ENCODE results near the gene ITGBL1. TPM values are rescaled to one million over a fixed set of nuclear protein-coding genes. Genes with fewer than 3 reads are reported as not detected.

ITGBL1 gene
- total and polyA plus RNA-seq, 2 of the 13 experiments (the other 11 are each of a cell fraction or from before 2014, with no cell fraction given) = 0.02 TPM; not detected in 1

DNA sequence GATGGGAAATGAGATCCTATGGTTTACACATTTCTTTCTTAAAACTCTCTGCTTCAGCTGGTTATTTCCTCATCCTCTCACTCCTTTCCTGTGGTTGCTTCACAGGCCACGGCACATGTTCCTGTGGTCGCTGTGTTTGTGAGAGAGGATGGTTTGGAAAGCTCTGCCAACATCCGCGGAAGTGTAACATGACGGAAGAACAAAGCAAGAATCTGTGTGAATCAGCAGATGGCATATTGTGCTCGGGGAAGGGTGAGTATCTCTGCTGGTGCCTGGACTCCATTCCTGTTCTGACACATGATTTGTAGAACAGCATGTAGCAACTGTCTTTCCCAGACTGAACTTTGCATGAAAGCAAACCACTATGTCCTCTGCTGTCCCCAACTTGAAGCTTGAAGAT lies 254.2 kb downstream of the ITGBL1 start (continued):
- TF ChIP-seq FOSL2 (CRISPR knock-in tag; IDR thresholded peaks at IDR 0.05) (peak; percentile 71), MED1 (CRISPR knock-in tag; IDR thresholded peaks at IDR 0.05) (no peak), BHLHE40 (IDR thresholded peaks at IDR 0.05; ENCODE audit: low read length) (peak; percentile 75), ATAD3A (CRISPR knock-in tag; IDR thresholded peaks at IDR 0.05) (no peak)
- TF ChIP-seq, protein P1, sequence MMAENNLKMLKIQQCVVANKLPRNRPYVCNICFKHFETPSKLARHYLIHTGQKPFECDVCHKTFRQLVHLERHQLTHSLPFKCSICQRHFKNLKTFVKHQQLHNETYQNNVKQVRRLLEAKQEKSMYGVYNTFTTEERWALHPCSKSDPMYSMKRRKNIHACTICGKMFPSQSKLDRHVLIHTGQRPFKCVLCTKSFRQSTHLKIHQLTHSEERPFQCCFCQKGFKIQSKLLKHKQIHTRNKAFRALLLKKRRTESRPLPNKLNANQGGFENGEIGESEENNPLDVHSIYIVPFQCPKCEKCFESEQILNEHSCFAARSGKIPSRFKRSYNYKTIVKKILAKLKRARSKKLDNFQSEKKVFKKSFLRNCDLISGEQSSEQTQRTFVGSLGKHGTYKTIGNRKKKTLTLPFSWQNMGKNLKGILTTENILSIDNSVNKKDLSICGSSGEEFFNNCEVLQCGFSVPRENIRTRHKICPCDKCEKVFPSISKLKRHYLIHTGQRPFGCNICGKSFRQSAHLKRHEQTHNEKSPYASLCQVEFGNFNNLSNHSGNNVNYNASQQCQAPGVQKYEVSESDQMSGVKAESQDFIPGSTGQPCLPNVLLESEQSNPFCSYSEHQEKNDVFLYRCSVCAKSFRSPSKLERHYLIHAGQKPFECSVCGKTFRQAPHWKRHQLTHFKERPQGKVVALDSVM (CRISPR knock-in tag; IDR thresholded peaks at IDR 0.05) = no peak
- TF ChIP-seq, protein P2, sequence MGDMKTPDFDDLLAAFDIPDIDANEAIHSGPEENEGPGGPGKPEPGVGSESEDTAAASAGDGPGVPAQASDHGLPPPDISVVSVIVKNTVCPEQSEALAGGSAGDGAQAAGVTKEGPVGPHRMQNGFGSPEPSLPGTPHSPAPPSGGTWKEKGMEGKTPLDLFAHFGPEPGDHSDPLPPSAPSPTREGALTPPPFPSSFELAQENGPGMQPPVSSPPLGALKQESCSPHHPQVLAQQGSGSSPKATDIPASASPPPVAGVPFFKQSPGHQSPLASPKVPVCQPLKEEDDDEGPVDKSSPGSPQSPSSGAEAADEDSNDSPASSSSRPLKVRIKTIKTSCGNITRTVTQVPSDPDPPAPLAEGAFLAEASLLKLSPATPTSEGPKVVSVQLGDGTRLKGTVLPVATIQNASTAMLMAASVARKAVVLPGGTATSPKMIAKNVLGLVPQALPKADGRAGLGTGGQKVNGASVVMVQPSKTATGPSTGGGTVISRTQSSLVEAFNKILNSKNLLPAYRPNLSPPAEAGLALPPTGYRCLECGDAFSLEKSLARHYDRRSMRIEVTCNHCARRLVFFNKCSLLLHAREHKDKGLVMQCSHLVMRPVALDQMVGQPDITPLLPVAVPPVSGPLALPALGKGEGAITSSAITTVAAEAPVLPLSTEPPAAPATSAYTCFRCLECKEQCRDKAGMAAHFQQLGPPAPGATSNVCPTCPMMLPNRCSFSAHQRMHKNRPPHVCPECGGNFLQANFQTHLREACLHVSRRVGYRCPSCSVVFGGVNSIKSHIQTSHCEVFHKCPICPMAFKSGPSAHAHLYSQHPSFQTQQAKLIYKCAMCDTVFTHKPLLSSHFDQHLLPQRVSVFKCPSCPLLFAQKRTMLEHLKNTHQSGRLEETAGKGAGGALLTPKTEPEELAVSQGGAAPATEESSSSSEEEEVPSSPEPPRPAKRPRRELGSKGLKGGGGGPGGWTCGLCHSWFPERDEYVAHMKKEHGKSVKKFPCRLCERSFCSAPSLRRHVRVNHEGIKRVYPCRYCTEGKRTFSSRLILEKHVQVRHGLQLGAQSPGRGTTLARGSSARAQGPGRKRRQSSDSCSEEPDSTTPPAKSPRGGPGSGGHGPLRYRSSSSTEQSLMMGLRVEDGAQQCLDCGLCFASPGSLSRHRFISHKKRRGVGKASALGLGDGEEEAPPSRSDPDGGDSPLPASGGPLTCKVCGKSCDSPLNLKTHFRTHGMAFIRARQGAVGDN (CRISPR knock-in tag; IDR thresholded peaks at IDR 0.05) = no peak

DNA sequence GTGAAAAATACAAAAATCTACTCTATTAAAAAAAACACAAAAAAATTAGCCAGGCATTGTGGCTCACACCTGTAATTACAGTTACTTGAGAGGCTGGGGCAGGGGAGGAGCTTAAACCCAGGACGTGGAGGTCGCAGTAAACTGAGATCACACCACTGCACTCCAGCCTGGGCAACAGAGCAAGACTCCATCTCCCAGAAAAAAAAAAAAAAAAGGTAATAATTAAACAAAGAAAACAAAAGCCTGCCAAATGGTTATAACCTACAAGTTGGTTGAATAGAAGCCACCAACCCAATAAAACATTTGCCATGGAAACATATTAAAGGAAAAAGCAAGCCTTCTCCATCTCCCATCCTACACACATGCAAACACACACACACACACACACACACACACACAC lies 255.2 kb downstream of the ITGBL1 start:
- Histone ChIP-seq H3K4me2 (ENCODE audit: low read depth, low read length) (no peak overlapping the region), H3K27ac (ENCODE audit: extremely low read length, insufficient read depth, low read length) (no peak overlapping the region), H3K9me3 (ENCODE audit: low read length) (no peaks in the 10 kb centered on the region), H3K36me3 (replicated peaks in 1 of 2; ENCODE audit: control insufficient read depth in 1 of 2, insufficient read depth in 2 of 2, low read length in 2 of 2) (no peaks in the 10 kb centered on the region), H3K27me3 (ENCODE audit: control insufficient read depth in 1 of 2, insufficient read depth in 2 of 2, low read length in 2 of 2) (no peaks in the 10 kb centered on the region), H4K20me1 (ENCODE audit: insufficient read depth, low read length) (no peaks in the 10 kb centered on the region), H3K4me3 (replicated peaks in 1 of 3; ENCODE audit: insufficient read depth in 1 of 3, low read depth in 2 of 3, low read length in 3 of 3) (no peak overlapping the region), H2AFZ (ENCODE audit: low read length) (no peak overlapping the region), H3K4me1 (ENCODE audit: insufficient read depth, low read length) (peaks cover 11% of the 10 kb centered on the region), H3K79me2 (ENCODE audit: insufficient read depth, low read length) (no peaks in the 10 kb centered on the region), H3K9ac (ENCODE audit: insufficient read depth, low read depth, low read length) (no peak overlapping the region)
- in situ Hi-C loops (cut with HindIII; ENCODE audit: extremely low pct_ligation_motif_present, low pct_unique_long_range_greater_than_20kb) (no loop called here), intact Hi-C loops (cut with micrococcal nuclease; ENCODE audit: unreplicated experiment) (no loop called here)
- ChIA-PET POLR2A (no interaction called here), CTCF (ENCODE audit: low intra/inter-chr PET ratio, low total read pairs) (no interaction called here)
- 4% methylated on average over 2 of the region's 2 CpGs for WGBS (ENCODE audit: low lambda C conversion rate)
- TF ChIP-seq EED (CRISPR knock-in tag; IDR thresholded peaks at IDR 0.05) = no peak
- no peak for TF ChIP-seq ZNF350 (CRISPR knock-in tag; IDR thresholded peaks at IDR 0.05; ENCODE audit: borderline replicate concordance, low read depth)
- TF ChIP-seq, protein P3, sequence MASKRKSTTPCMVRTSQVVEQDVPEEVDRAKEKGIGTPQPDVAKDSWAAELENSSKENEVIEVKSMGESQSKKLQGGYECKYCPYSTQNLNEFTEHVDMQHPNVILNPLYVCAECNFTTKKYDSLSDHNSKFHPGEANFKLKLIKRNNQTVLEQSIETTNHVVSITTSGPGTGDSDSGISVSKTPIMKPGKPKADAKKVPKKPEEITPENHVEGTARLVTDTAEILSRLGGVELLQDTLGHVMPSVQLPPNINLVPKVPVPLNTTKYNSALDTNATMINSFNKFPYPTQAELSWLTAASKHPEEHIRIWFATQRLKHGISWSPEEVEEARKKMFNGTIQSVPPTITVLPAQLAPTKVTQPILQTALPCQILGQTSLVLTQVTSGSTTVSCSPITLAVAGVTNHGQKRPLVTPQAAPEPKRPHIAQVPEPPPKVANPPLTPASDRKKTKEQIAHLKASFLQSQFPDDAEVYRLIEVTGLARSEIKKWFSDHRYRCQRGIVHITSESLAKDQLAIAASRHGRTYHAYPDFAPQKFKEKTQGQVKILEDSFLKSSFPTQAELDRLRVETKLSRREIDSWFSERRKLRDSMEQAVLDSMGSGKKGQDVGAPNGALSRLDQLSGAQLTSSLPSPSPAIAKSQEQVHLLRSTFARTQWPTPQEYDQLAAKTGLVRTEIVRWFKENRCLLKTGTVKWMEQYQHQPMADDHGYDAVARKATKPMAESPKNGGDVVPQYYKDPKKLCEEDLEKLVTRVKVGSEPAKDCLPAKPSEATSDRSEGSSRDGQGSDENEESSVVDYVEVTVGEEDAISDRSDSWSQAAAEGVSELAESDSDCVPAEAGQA (IDR thresholded peaks at IDR 0.05; ENCODE audit: low read depth) = no peak
- TF ChIP-seq, protein P3 (CRISPR knock-in tag; IDR thresholded peaks at IDR 0.05; ENCODE audit: borderline replicate concordance) = no peak
- no peak for TF ChIP-seq ZNF121 (CRISPR knock-in tag; IDR thresholded peaks at IDR 0.05)
- TF ChIP-seq RORA (CRISPR knock-in tag; IDR thresholded peaks at IDR 0.05) = no peak
- no peak for TF ChIP-seq ZNF724P (CRISPR knock-in tag; IDR thresholded peaks at IDR 0.05; ENCODE audit: borderline replicate concordance)
- no peak for DNase-seq (ENCODE audit: low spot score)
- no TSS peak for BruUV-seq (replicated peaks)
- no peak for ATAC-seq
- FAIRE-seq = no peak

All from HepG2 (cell line).